HG02885 (cell line): ENCODE measurements around the gene ANK3.

ENCODE experiments used
- ATAC-seq: cut with Tn5 transposase; IDR thresholded peaks from one replicate; pipeline ENCODE4 v1.9.1; 2021; ENCODE audit warnings: mild to moderate bottlenecking; ENCODE audit not compliant: unreplicated experiment, poor library complexity

The ANK3 gene

DNA sequence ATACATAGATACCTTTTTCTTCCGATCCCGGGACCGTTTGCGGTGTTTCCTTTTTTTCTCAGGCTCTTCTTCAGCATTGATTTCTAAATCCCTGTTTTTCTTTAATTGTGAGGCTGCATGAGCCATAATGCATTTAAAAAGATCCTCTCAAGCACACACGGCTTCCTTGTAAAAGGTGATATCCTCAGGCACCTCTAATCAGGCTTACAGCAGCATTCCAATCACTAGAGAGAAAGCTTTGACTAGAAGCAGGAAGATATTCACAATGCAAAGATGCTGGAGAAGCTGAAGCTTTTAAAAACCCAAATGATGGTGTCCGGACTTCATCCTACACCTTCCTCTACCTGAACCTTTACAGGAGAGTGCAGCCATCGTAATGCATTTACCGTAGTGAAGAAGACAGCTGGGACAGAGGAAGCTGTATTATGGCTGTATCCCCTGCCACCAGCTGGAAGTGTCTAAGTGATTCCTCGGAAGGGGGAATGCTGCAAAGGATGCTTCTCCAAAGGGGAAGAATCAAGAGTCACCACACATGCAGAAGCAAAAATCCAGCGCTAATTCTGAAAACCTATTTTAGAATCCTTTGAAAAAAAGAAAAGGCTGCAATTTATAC lies at the start of gene ANK3:
Gene ANK3, minus strand, starts transcription at position 463 of the 613 bp plus-strand sequence. Its CDS starts 337 bp downstream, at position 126.
- ATAC-seq: no peak

DNA sequence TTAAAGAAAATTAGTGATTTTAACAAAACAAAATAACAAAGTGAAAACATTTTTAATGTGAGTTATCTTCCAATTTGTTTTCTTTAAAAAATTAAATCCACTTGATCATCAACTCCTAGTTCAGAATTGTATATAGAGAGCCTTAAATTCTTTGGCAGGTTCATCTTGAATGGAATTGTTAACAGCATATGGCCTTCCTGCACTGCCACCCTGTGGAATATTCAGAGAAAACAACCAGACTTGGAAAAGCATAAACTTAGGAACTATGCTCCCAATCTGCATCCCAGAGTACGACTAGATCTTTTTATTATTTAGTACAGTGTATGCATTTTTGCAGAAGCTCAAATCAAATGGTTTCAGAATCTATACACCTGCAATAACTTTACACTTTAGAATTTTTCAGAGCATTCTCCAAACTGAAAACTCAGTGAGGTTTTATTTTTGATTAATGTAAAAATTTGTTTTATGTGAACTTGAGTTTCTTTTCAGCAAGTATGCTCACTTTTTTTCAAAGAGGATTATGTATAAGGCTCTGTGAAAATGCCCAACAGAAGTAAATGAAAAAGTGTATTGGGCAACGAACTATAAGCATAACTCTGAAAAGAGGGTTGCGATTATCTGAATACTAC lies 44.9 kb upstream of the ANK3 start:
- peak; percentile 44 for ATAC-seq

DNA sequence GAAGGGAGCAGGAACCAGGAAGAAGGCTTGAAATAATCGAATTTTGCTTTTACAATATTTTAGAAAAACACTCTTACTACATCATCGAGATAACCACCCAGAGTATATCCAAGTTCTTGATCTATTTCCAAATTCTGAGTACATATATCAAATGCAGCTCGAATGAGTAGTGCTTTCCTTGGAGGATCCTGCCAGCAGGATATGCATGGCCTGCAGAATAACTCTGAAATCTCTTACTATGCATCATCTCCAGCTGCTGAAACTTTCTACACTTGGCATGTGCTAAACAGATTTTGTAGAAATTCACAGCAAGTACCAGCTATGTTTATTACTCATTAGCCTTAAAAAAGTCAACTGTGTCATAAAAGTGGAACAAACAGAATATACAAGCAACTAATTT lies 44.0 kb upstream of the ANK3 start:
- no peak for ATAC-seq

DNA sequence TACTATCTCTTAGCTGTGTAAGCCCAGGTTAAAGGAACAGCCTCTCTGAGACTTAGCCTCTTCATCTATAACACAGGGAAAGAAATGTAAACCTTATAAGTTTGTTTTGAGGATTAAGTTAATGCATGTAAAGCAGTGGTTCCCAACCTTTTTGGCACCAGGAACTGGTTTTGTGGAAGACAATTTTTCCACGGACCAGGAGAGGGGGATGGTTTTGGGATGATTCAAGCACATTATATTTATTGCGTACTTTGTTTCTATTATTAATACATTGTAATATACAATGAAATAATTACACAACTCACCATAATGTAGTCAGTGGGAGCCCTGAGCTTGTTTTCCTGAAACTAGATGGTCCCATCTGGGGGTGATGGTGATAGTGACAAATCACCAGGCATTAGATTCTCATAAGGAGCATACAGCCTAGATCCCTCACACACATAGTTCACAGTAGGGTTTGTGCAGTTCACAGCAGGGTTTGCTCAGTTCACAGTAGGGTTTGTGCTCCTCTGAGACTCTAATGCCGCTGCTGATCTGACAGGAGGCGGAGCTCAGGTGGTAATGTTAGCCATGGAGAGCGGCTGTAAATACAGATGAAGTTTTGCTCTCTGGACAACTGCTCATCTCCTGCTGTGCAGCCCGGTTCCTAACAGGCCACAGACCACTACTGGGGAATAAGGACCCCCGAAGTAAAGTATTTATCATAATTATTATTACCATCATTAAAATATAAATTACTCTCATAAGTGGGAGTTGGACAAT lies 41.3 kb upstream of the ANK3 start:
- ATAC-seq: no peak

DNA sequence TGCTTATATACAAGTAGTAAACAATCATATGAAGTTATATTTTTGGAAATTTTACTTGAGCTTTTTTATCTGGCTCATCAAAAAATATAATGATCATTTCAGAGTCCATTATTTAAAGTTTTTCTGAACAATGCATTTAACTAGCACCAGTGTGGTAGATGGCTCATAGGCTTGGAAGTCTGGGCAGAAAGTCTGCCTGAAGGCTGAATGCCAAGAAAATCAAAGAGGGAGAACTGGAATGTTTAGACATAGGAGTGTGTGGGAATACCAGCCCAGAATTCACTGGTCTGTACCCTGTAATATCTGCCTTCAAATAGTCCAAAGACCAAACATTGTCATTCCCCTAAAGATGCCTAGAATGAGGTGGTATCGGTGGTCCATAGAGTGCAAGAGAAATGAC lies 40.3 kb upstream of the ANK3 start:
- no peak for ATAC-seq

DNA sequence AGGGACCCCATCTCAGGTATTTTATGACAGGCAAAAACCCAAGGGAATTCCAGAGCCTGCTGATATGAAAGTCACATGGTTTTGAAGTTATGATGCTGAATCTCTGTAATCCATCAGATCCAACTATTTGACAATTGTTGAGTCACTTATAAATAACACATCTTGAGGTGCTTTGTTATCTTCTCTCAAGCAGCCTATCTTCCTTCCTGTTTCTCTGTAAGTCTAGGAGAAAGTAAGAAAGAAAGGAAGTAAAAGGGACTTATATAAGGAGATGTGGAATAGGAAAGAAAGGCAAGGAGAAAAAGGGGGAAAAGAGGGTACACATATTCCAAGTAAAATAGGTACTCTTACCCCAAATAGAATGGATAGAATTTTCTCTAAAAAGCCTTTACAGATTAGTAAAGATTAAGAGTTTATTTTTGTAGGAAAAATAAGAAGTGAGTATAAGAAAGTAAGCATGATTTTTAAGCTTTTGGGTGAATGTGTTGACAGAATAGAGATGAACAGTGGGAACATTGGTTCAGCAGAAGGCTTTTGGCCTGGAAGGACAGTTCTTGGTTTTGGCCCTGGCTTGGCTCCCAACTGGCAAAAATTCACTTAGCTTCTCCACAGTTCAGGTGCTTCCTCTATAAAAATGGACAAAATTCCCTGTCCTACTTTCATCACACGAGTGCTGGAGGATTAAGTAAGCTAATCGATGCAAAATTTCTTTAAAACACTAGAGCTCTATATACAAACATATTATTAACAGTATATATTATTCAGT lies 39.6 kb upstream of the ANK3 start:
- no peak for ATAC-seq

DNA sequence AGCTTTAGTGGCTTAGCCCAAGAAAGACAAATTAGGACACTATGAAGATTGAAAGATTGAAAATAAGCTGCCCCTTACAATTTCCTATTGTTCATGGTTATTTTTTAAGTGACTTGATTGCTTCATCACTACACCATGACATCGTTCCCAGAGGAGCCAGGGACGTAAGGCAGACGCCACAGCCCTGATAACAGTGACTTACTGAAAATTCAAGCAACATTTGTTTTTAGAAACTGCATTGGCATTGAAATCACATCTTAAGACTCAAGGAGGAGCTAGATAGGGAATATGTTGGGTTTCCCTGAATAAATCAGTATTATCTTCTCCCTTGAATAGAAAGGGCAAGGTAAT lies 38.7 kb upstream of the ANK3 start:
- ATAC-seq: no peak

DNA sequence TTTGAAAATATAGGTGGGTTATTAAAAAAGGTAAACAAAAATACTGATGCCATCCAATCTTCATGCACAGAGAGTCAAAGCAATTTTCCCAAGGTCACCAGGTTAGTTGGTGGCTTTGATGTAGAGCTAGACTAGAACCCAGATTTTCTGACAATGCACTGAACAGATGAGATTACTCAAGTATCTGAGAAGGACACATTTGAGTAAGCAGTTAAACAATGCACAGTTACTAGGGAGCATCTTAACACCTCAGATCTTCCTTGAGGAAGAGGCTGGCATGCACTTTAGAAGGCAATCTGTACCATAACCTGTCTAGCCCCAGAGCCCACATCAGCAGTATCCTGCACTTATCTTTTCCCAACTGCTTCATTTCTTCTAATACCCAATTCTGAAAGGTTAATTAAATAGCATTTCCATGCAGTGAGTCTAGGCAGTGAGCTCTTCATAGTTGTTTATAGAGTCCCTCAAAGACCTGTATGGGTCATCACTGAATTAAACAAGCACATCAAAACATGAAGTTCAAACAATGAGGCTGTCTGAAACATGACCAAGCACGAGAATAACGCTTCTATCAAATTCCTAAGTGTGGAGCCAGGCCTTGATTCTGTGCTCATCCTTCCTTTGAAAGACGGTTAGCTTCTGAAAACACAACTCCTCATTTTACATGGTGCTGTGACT lies 38.2 kb upstream of the ANK3 start:
- ATAC-seq: peak; percentile 44

DNA sequence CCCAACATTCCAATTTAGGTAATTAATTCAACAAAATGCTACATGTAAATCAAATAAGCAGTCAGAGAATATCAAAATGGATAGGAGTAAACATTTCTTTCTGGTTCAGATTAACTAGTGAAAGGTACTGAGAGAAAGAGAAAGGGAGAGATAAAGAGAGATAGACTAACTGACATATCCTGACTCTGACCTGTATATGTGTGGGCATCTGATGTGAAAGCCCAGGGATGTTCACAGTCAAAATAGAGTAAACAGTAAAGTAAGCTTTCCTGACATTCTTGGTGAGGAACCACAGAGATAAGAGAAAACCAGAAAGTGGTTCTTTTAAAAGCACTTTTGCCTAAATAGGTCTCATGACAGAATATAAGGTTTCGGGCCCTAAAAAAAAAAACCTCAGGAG lies 37.5 kb upstream of the ANK3 start:
- no peak for ATAC-seq

DNA sequence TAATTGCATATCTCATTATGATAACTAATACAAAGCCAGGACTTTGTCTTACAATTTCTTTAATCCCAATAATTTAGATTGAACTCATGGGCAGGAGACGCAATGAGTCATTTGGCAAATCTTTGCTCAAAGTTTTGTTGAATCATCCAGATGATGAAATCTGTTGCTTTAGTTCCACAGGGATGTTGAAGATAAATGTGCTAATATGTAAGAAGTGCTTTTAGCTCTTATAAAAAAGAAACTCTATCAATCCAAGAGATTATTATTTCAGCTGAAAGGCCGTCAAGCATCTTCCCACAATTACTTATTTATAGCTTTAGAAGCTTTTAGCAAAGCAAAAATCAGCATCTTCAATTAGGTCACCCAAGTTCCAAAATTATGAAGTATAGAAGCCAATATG lies 36.8 kb upstream of the ANK3 start:
- no peak for ATAC-seq

DNA sequence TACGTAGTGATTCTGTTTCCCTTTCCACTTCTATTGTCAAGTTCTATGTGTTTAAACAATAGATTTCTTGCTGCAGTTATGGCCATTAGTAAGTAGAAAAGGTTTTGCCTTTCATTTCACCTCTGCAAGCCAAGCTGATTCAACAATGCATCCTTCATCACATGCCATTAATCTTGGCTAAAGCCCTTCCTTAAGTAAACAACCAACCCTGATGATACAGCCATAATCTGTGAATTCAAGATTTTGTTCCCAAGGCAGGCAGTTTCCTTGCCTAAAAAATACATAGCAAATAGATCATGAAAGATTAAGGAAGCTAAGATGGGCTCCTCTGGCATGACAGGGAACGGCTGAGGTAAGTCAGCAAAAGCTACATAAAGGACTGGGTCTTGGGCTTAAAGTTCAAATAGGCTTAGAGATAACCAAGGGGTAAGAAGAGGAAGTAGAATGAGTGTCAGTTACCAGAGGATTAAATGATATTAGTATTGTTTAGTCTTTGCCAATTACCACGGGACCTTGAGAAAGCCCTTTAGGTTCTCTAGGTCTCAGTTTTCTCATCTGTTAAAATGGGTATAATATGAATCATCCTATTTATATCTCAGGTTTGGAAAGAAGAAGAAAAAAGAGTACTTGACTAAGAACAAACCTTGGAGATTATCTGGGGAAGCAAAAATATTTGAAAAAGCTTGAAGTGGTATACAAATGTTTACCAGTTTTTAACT lies 35.9 kb upstream of the ANK3 start:
- ATAC-seq: no peak

DNA sequence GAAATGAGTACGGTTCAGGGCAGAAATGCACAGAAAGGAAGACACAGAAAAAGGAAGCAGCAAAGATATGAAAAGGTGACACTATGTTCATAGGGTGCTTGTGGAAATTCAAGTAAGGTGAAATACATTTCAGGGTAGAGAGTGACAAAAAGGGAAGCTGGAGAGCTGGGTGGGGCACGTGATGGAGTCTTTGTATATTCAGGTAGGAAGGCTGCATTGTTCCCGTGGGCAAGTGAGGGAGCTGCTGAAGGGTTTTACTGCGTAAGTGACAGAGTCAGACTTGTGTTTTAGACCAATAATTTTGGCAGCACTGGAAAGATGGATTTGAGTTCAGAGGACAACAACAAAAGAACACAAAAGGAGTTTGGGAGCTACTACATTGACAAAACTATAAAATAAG lies 35.3 kb upstream of the ANK3 start:
- no peak for ATAC-seq

DNA sequence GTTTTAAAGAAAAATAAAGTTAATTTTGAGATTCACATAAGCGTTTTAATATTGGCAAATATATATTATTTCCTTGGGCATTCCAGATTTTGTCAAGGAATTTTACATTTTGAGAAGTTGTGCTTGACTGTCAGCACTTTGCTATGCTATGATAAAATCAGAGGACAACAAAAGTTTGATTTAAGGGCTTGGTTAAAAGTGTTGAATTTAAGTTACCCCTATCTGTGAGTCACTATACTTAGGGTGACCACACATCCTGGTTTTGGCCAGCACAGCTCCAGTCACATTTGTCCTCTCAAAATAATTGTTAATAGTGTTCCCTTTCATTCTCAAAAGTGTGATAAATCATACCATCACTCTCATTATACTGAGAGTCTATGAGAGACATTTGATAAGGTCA lies 34.2 kb upstream of the ANK3 start:
- no peak for ATAC-seq

DNA sequence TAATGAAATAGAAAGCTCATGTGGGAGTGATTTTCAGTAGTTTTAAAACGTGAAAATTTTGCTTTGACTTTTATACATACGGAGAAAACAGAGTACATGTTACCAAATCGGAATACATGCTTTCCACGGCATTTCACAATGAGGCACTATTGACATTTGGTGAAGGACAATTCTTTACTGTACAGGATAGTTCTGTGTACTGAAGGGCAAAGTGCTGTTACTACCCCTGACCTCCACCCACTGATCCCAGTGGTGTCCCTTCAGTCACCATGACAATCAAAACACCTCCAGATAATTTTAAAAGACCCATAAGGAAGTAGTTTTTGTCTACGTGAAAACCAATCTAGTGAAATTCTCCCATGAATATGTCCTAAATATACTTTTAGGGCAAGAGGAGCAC lies 33.1 kb upstream of the ANK3 start:
- no peak for ATAC-seq

DNA sequence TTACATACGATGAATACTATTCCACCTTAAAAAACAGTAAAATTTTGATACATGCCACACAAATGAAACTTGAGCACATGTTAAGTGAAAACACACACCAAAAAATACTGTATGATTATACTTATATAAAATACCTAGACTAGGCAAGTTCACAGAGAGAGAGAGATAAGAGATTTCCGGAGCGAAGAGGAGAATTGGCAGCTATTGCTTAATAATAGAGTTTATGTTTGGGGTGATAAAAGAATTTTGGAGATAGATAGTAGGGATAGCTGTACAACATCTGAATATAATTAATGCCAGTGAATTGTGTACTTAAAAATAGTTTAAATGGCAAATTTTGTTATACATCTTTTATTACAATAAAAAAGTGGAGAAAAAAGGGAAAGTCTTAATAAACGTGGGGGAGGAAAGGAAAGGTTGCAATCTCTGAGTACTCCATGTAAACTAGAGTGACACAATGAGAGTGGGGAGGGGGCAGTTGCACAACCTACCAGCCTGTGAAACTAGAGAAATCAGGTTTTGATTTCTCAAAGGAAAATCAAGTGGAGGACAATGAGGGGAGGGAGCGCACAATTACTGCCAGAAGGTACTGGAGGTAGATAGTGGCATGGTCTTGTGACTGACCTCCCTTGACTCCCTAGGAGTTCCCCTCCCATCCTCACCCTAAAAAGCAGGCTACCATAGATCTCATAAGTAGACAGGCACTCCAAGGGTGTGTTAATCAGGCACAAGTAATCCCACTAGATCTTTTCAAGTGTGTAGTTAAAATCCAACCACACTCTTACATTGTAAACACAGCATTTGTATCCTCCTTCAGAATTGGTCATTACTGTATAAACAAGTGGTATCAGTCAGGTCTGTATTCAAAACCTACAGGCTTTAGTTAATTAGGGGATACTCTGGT lies 31.6 kb upstream of the ANK3 start:
- ATAC-seq: no peak

DNA sequence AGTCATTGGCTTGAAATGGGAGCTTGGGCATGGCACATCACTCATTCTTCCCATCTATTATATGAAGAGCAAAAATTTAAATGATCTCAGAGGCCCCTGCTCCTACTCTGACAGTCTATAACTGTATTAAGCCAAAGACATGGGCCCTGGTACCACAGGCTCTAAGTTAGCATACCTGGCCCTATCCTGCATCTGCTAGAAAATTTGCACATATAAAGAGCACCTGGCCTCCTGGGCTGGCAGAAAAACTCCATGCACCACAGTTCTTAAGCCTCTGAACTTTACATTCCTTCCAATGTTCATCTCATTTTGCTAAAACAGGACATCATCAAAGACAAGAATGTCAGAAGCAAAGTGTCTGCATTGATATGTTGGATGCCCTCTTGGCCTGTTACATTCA lies 29.6 kb upstream of the ANK3 start:
- ATAC-seq: no peak

DNA sequence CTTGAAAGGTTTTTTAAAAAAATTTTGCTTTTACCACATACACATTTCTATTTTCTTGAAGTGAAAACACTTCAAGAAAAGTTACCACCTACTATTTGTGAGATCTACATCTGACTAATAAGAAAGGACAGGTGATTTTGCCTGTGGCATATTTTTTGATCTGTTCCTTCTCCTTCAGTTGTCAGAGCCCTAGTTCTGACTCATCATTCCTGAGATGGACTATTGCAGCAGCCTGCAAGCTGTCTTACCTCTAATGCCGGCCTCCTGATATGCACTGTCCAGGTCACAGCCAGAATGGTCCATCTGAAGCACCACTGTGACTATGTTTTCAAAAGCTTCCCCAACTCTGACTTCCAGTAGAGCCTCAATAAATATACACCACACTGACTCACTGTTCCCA lies 28.2 kb upstream of the ANK3 start:
- no peak for ATAC-seq

DNA sequence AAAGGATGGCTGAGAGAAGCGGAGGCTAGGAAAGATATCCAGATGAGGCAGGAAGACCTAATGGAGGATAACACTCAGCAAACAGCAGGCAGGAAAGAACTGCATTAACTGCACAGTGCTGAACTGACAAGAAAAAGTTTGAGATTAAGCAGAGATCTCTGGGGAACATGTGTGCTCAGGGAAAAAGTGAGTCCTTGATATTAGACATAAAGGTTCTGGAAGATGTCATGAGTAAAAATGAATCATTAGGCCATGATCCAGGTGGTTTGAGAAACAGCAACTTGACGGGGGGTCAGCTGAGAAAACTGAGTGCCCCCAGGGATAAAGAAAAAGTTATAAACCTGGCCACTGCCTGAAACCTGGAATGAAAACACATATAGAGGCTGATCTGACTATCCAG lies 27.3 kb upstream of the ANK3 start:
- ATAC-seq: no peak
